GM19468 (cell line): ENCODE data around the gene CCDC86.

ENCODE experiments used
- ATAC-seq: cut with Tn5 transposase; IDR thresholded peaks from one replicate; pipeline ENCODE4 v1.9.1; 2021; ENCODE audit warnings: mild to moderate bottlenecking, moderate library complexity, moderate number of reproducible peaks; ENCODE audit not compliant: unreplicated experiment; ENCODE audit errors: extremely low read depth

The CCDC86 gene

DNA sequence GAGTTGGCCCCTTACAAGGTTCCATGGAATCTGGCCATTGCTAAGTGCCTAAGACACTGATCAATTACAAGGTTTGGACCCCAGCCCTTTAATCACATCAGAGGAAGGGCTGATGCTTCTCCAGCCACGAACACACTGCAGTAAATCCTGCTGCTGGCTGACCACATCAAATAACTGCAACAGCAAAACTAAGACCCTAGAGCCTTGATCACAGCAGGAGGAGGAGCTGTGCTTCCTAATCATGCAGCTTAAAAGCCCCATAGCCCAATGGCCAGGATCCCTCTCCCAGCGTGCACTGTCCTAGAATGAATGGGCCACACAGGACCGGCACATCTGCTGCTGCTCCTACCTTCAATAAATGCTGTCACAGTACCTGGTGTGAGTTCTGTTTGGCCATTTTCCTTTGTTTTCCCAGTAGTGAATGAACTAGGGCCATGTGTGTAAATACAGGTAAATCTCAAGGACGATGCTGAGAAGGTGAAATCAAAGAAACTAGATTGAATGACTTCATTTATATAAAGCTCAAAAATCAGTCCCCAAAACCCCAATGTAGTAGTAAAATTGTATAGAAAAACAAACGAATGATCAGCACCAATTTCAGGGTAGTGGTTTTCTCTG, 38.2 kb downstream of the CCDC86 start:
- ATAC-seq: no peak

DNA sequence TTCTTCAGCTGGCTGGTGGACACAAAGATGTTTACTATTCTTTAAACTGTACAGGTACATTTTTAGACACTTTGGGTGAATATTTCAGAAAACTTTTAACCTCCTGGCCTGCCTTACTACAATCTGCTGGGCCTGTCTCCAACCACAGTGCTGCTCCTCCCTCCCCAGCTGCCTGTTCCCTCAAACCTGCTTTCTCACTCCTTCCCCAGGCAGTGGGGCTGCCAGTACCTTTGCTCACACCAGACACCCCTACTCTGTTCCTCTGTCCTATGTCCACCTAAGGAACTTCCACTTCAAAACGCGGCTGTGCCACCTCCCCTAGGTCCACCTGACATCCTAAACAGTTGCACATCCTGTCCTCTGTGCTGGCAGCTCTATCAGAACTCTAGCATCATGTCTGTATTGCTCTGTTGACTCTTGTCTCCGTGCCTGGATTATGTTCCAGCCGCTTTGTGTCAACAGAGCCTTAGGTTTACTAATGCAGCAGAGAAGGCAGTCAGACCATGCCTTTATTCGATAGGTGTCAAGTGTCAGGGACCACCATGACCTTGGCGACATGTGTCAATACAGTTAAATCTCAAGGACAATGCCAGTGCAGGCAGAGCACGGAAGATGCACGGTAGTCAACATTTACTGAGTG, 38.9 kb downstream of the CCDC86 start:
- no peak for ATAC-seq

DNA sequence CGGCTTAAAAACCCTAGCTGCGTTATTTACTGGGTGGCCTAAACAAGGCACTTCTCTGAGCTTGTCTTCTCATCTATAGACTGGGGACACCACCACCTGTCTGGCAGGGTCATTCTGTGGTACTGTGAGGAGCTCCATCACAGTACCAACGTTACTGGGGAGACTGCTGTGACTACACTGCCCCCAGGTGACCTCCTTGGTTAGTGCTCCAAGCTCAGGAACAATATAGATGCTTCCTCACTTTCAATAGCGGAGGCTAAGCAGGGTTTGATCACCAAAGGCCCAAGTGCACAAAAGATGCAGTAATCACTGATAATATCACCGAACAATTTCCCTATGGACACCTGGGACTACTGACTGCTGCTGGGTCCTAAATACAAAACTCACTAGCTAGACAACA, 45.6 kb downstream of the CCDC86 start:
- ATAC-seq: no peak

DNA sequence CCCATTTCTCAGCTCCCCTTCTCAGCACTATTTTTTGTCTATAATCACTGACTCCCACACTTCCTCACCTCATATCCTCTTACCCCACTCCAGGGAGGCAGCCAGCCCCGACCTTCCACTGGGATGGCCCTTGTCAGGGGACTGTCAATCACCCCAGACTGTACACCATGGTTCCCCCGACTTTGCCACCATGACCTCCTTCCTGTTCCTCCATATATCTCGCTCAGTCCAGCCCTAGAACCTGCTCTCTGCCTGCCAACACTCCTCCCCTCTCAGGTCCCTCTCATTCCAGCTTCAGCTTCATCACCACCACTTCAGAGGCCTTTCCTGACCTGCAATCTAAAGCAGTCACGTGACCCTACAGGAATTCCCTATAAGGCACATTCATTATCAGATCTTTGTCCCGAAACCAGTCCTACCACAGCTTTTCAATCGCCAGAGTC, 48.0 kb downstream of the CCDC86 start:
- no peak for ATAC-seq

DNA sequence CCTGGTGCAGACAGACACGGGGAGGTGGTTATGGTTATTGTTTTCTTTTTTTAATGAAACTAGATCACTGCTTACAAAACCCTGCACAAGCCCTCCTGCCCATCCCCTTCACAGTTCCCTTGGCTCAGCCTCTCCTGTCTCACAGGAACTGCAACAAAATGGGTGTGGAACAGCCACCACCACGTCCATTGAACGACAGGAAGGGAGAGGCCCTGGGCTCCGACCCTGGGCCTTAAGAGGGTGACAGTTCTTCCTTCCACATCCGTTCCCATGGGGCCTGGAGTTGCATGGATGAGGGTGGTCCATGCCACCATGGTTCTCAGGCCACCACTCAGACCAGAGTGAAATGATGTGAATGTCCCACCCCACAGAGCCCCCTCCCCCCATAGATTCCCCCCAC, 48.8 kb downstream of the CCDC86 start:
- no peak for ATAC-seq

DNA sequence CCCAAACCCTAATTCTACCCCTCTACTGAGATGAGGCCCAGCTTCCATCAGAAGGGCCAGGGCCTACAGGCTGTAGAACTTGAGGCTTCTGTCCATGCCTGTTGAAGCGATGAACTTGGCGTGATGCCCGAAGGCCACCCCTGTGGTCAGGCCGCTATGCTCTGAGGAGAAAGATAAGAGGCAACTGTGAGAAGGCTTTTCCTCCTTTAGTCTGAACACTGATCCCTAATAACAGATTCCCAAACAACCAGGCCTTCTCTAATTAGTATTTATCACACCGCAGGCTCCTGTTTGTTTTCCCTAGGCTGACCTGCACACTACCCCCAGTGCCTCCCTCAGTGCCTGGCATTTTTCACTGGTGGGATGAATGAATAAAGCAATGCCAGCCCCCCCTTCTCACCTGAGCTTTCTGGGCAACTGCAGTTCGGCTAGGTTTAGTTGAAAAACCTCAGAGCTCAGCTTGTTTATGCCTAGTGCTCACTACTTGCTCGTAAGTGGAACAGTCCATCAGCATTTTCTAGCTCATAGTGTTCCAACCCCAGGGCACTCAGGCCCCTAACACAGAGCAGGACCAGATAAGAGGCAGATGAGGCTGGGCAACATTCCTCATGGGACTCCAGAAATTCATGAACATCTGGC, 49.3 kb downstream of the CCDC86 start:
- ATAC-seq: no peak

DNA sequence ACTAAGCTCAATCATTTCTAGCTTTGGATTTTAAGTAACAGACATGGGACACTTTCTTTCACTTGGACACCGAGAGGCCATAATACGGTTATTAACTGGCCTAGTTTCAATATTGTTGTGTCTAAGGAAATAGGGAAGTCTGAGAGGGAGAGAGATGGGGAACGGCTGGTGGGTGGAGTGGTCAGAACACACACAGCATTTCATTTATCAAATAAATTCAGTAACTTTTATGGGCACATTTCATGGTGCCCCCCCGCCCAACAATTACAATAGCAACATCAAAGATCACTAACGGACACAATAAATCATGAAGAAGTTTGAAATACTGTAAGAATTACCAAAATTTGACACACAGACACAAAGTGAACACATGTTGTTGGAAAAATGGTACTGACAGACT, 53.8 kb downstream of the CCDC86 start:
- no peak for ATAC-seq

DNA sequence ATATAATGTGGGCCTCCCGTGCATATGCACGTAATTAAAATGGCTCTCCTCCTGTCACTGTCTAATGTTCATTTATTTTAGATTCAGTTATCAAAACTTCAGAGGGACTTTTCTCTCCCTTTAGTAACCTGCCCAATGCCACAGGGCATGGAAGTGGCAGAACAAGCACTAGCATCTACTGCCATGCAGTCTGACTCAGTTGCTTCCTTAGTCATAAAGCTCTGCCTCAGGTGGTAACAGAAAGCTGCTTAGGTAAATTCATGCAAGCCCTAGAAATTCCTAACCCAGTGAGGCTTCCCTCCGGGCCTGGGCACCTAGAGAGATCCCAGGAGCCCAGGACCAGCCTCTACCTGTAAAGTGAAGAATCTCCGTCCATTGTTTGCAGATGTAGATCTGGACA, 55.6 kb downstream of the CCDC86 start:
- ATAC-seq: no peak

DNA sequence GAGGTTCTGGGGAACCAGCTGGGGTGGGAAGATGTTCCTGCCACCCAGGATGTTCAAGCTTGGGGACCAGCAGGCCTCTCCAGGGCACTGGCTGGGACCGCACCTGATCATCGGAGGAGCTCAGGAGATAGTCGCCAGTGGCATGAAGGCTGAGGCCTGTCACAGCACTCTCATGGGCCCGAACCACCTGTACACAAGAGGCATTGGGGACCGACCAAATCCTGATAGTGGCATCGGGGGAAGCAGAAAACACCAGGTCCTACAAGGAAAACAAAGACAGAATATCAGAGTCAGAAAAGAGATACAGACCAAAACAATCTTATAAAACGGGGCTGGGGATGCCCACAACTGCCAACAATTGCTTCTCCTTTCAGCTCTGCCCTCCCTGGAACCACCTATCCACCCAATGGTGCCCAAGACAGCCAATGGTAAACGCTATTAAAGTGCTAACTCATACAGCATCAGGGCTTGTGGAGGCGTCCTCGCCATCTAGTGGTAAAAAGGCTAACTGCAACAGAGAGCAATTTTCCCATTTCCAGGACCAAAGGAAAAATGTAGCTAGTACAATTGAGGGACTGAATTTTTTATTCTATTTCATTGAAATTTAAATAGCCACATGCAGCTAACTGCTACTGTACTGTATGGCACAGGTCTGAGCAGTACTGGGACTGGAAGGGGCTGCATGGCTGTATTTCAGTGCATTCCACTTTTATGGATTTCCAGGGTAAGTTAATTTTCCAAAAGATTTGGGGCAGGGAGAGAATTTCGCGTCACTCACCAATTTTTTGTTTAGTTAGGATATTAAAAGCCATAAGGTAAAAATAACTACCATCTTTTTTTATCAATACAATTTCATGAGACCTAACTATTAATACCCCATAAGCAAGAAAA, 57.4 kb downstream of the CCDC86 start:
- ATAC-seq: no peak

DNA sequence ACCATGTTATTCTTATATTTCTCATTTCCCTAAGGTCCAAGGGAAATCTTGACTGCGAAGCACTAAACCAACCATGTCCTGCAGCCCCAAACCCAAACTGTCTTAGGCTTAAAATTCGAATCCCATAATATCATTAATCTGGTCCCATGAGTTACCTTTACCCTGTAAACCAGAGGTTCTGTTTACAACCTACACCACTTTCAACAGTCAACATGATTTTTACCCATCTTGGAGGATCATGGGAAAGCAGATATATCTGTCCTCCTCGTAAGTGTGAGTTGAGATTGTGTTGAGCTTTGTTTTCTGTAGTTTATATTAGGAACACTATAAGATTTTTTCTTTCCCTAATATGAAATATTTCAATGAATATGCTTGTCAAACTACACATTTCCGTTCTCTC, 58.1 kb downstream of the CCDC86 start:
- ATAC-seq: no peak
